Osteoblast (primary cell): ENCODE data around the gene TPPP3. TPM values are rescaled to one million over a fixed set of nuclear protein-coding genes. Genes with fewer than 3 reads are reported as not detected.

Experiments
- DNase-seq: peaks from one replicate; pipeline ENCODE4 v3.0.0; 2011; ENCODE audit warnings: low spot score, mixed read lengths; ENCODE audit not compliant: insufficient read length; ENCODE audit errors: missing footprints
- H2AFZ ChIP-seq: 2 replicates; pipeline ENCODE4 v1.6.0; 2011; ENCODE audit warnings: mild to moderate bottlenecking, low read length
- H3K27ac ChIP-seq: 2 replicates; pipeline ENCODE4 v1.5.1; 2011; ENCODE audit warnings: mild to moderate bottlenecking, low read depth, low read length, moderate library complexity
- H3K27me3 ChIP-seq: 2 replicates; pipeline ENCODE4 v1.6.0; 2012; ENCODE audit warnings: mild to moderate bottlenecking, control low read depth, inconsistent platforms, low read length, moderate library complexity; ENCODE audit not compliant: insufficient read depth
- H3K36me3 ChIP-seq: 2 replicates; pipeline ENCODE4 v1.5.1; 2011; ENCODE audit warnings: mild to moderate bottlenecking, low read length, control low read depth, moderate library complexity; ENCODE audit not compliant: insufficient read depth
- H3K4me1 ChIP-seq: 2 replicates; pipeline ENCODE4 v1.5.1; 2011; ENCODE audit warnings: mild to moderate bottlenecking, low read length, control low read depth, moderate library complexity; ENCODE audit not compliant: insufficient read depth
- H3K4me2 ChIP-seq: 2 replicates; pipeline ENCODE4 v1.6.0; 2011; ENCODE audit warnings: mild to moderate bottlenecking, low read length; ENCODE audit not compliant: insufficient read depth
- H3K4me3 ChIP-seq: fragments of 200-600 bp; sonication (generic); 3 replicates; pipeline ENCODE4 v1.5.1; 2012; ENCODE audit warnings: mild to moderate bottlenecking, low read length, inconsistent platforms; ENCODE audit not compliant: insufficient read depth
- H3K79me2 ChIP-seq: 2 replicates; pipeline ENCODE4 v1.6.0; 2012; ENCODE audit warnings: mild to moderate bottlenecking, low read length, control low read depth, inconsistent platforms; ENCODE audit not compliant: insufficient read depth
- H3K9me3 ChIP-seq: 2 replicates; pipeline ENCODE4 v1.5.1; 2011; ENCODE audit warnings: low read depth, low read length, control low read depth
- H4K20me1 ChIP-seq: 2 replicates; pipeline ENCODE4 v1.6.0; 2012; ENCODE audit warnings: mild to moderate bottlenecking, low read length, control low read depth; ENCODE audit not compliant: insufficient read depth
- CTCF ChIP-seq: IDR thresholded peaks from 2 replicates; pipeline ENCODE4 v1.5.1; 2011; ENCODE audit warnings: mild to moderate bottlenecking, low read depth, low read length, moderate library complexity; ENCODE audit errors: extremely low read depth
- total RNA-seq: library from RNA; depleted of rRNA; stranded (reverse); fragments of >200 nt; gene quantifications from 2 replicates; pipeline ENCODE4 v1.2.3, GENCODE V29; 2012

TPPP3 gene
- total RNA-seq, 1 donor = 0.72 TPM

GRCh38 chr16:67438824-67439393 lies 45.6 kb upstream of the TPPP3 start:
- H2AFZ ChIP-seq = no peak overlapping the region
- peaks cover 26% of the 10 kb centered on the region for H4K20me1 ChIP-seq
- peaks cover 10% of the 10 kb centered on the region for H3K4me1 ChIP-seq
- H3K4me3 ChIP-seq = no peak overlapping the region
- no peak for TF ChIP-seq CTCF
- no peak for DNase-seq
- no peak overlapping the region for H3K4me2 ChIP-seq
- no peak overlapping the region for H3K27ac ChIP-seq
- no peaks in the 10 kb centered on the region for H3K9me3 ChIP-seq
- H3K36me3 ChIP-seq = peaks cover 20% of the 10 kb centered on the region
- H3K79me2 ChIP-seq = peaks cover 12% of the 10 kb centered on the region
- H3K27me3 ChIP-seq = no peaks in the 10 kb centered on the region

- no peak overlapping the region for H3K4me3 ChIP-seq
- peaks cover 20% of the 10 kb centered on the region for H4K20me1 ChIP-seq
- H3K4me2 ChIP-seq = no peak overlapping the region
- no peak for TF ChIP-seq CTCF
- H3K79me2 ChIP-seq = peaks cover 11% of the 10 kb centered on the region
- H3K36me3 ChIP-seq = peaks cover 20% of the 10 kb centered on the region
- H2AFZ ChIP-seq = no peak overlapping the region
- peaks cover 3% of the 10 kb centered on the region for H3K4me1 ChIP-seq
- no peaks in the 10 kb centered on the region for H3K27me3 ChIP-seq
- no peak overlapping the region for H3K27ac ChIP-seq
- peak; percentile 84 for DNase-seq
- no peaks in the 10 kb centered on the region for H3K9me3 ChIP-seq
Measured at GRCh38 chr16:67438098-67438791, 44.9 kb upstream of the TPPP3 start.

- peaks cover 20% of the 10 kb centered on the region for H3K36me3 ChIP-seq
- no peak overlapping the region for H3K4me3 ChIP-seq
- no peak for TF ChIP-seq CTCF
- no peak overlapping the region for H2AFZ ChIP-seq
- peaks cover 6% of the 10 kb centered on the region for H3K79me2 ChIP-seq
- H3K27me3 ChIP-seq = no peaks in the 10 kb centered on the region
- DNase-seq = no peak
- H3K4me2 ChIP-seq = no peak overlapping the region
- no peak overlapping the region for H3K27ac ChIP-seq
- H3K4me1 ChIP-seq = no peaks in the 10 kb centered on the region
- no peaks in the 10 kb centered on the region for H3K9me3 ChIP-seq
- peaks cover 14% of the 10 kb centered on the region for H4K20me1 ChIP-seq
Measured at GRCh38 chr16:67437513-67437912, 44.2 kb upstream of the TPPP3 start.

GRCh38 chr16:67436640-67437193 lies 43.4 kb upstream of the TPPP3 start:
- Histone ChIP-seq H4K20me1 (peaks cover 12% of the 10 kb centered on the region), H3K27ac (no peak overlapping the region), H3K4me1 (no peaks in the 10 kb centered on the region), H2AFZ (no peak overlapping the region), H3K4me3 (no peak overlapping the region), H3K4me2 (no peak overlapping the region), H3K27me3 (no peaks in the 10 kb centered on the region), H3K79me2 (peaks cover under 1% of the 10 kb centered on the region), H3K9me3 (no peaks in the 10 kb centered on the region), H3K36me3 (peaks cover 20% of the 10 kb centered on the region)
- peak; percentile 67 for DNase-seq
- TF ChIP-seq CTCF = no peak
